ENCODE measurements around the gene TEX13A. TPM values are rescaled to one million over a fixed set of nuclear protein-coding genes. Genes with fewer than 3 reads are reported as not detected.
A peak's percentile ranks its signal among the peaks of the same experiment; 100 is the strongest.

TEX13A gene
- total RNA-seq, 4 donors from 2014 or later = not detected

DNA sequence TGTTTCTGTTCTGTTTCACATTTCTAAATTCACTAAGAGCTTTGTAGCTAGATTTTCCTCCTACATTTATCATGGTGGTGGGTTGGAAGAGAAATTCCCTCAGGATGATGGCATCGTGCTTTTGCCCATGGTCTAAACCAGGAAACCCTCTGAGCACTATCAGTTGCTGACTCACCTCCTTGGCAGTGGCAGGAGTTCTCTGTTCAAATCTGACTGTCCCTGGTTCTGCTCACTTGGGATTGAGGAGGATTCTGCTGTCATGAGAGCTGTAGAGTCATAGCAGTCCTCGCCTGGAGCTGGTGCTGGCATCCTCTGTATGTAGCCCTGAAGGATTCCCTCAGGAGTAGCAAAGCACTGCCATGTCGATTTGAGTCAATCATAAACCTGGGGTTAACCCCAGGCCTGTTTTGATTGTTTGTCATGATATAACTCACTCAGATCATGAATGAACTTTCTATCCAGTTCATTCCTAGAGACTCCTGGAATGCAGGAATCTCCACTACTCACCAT, 9.4 kb downstream of the TEX13A start:
- no peak for DNase-seq
- intact Hi-C loops (cut with DNase I) = no loop called here
- WGBS, 2 donors = 62% methylated on average over 3 of the region's 3 CpGs; no CpG with 5 or more reads in 1 of the 2 donors
- TF ChIP-seq POLR2A (IDR thresholded peaks at IDR 0.05) (no peak), CTCF (IDR thresholded peaks at IDR 0.05) (no peak)
- H3K36me3 ChIP-seq = no peaks in the 10 kb centered on the region
- no peaks in the 10 kb centered on the region for H3K4me1 ChIP-seq
- H3K4me3 ChIP-seq = no peak overlapping the region
- H3K9me3 ChIP-seq = no peaks in the 10 kb centered on the region
- no peaks in the 10 kb centered on the region for H3K27me3 ChIP-seq
- H3K27ac ChIP-seq = no peak overlapping the region

- H3K36me3 ChIP-seq = no peaks in the 10 kb centered on the region
- TF ChIP-seq POLR2A (IDR thresholded peaks at IDR 0.05) = no peak
- TF ChIP-seq CTCF (IDR thresholded peaks at IDR 0.05) = no peak
- H3K9me3 ChIP-seq = no peaks in the 10 kb centered on the region
- H3K27me3 ChIP-seq = no peaks in the 10 kb centered on the region
- no peak for DNase-seq
- H3K4me3 ChIP-seq = no peak overlapping the region
- H3K27ac ChIP-seq = no peak overlapping the region
- WGBS, 2 donors = 69% methylated on average over 2 of the region's 2 CpGs; no CpG with 5 or more reads in 1 of the 2 donors
- intact Hi-C loops (cut with DNase I) = no loop called here
- no peaks in the 10 kb centered on the region for H3K4me1 ChIP-seq
Measured at GRCh38 chrX:105210258-105210657, 10.2 kb downstream of the TEX13A start.

DNA sequence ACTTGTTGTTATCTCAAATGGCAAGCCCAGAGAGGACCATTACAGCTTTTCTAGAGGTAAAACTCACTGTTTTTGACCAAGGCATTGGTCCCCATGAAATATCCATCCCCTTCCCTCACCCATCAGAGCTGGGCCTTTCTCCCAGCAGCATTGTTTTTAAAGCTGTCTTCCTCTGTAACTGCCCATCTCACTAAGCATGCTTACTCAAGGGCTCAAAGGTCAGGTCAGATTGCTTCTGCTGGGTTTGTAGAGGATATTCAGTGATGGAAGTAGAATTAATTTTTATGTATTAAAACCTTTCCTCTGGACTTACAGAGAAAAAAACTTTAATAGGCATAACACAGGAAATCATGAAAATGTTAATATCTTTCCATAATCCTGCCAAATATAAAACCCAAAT, 11.1 kb downstream of the TEX13A start:
- no peaks in the 10 kb centered on the region for H3K9me3 ChIP-seq
- no peaks in the 10 kb centered on the region for H3K36me3 ChIP-seq
- H3K4me3 ChIP-seq = no peak overlapping the region
- no peak overlapping the region for H3K27ac ChIP-seq
- no peak for TF ChIP-seq POLR2A (IDR thresholded peaks at IDR 0.05)
- no peak for TF ChIP-seq CTCF (IDR thresholded peaks at IDR 0.05)
- intact Hi-C loops (cut with DNase I) = no loop called here
- DNase-seq = no peak
- no peaks in the 10 kb centered on the region for H3K27me3 ChIP-seq
- no peaks in the 10 kb centered on the region for H3K4me1 ChIP-seq

DNA sequence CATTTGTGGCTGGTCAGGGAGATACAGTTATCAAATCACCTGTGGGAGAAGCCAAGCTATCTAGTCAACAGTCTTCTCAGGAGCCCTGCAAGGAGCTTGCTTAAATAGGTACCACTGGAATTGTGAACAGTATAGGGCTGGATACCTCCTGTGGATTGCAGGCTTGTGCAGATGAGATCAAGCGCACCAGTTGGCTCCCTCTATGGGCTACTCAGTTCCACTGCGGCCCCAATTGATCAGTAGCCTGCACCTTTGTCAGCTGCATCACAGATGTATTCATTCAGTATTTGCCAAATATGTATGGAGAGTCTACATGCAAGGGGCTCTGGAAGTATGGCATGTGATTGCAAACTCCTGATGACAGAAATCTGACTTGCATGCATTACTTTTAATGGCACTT, 28.6 kb downstream of the TEX13A start:
- intact Hi-C loops (cut with DNase I) = no loop called here
- H3K27me3 ChIP-seq = peaks cover 0 to 4% (median 0%) of the 10 kb centered on the region in 4 donors
- DNase-seq = no peak
- 6% methylated on average over 2 of the region's 2 CpGs; no CpG with 5 or more reads in 1 of the 2 donors for WGBS, 2 donors
- no peak overlapping the region for H3K4me3 ChIP-seq
- no peaks in the 10 kb centered on the region for H3K4me1 ChIP-seq
- no peak overlapping the region for H3K27ac ChIP-seq
- TF ChIP-seq CTCF (IDR thresholded peaks at IDR 0.05) (no peak), POLR2A (IDR thresholded peaks at IDR 0.05) (no peak)
- H3K9me3 ChIP-seq = no peaks in the 10 kb centered on the region
- no peaks in the 10 kb centered on the region for H3K36me3 ChIP-seq

DNA sequence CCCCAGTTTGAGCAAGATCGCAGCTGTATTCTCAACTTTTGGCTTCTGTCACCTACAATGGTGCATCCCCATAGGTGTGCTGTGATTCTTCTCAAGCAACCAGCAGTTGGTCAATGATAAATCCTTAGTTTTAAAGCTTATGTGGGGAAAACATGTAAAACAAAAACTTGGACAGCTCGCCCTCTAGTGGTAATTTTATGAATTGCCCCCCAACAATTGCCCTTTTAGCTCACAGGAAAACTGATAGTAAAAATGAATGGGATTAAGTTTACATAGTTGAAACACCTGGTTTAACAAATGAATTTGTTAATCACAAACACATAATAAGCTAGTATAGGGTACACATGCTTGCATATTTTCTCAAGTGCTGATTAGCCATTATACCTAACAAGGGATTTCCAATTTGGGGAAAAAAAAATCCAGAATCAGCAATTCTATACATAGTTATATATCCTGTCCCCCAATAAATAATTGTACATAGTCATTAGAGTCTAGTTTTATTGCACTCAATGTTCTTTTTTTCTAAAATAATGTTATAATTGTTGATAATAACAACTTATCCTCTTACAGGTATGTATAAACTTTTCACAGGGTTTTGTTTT, 30.1 kb downstream of the TEX13A start:
- intact Hi-C loops (cut with DNase I) = no loop called here
- Histone ChIP-seq H3K4me3 (no peak overlapping the region), H3K27me3 (peaks cover 0 to 4% (median 0%) of the 10 kb centered on the region in 4 donors), H3K27ac (no peak overlapping the region), H3K4me1 (no peaks in the 10 kb centered on the region), H3K36me3 (no peaks in the 10 kb centered on the region), H3K9me3 (no peaks in the 10 kb centered on the region)
- no peak for TF ChIP-seq POLR2A (IDR thresholded peaks at IDR 0.05)
- TF ChIP-seq CTCF (IDR thresholded peaks at IDR 0.05) = peak; percentile 38 to 88 (median 58)
- 0 to 14% methylated on average over 2 of the region's 2 CpGs for WGBS, 2 donors
- DNase-seq = no peak

Measured in esophagus squamous epithelium (tissue), 5 donors.